H9 (cell line): ENCODE results near the gene STMN1. TPM values are rescaled to one million over a fixed set of nuclear protein-coding genes. Genes with fewer than 3 reads are reported as not detected.
A peak's percentile ranks its signal among the peaks of the same experiment; 100 is the strongest.

ENCODE experiments used
- DNase-seq: peaks from one replicate; pipeline ENCODE4 v3.0.0-alpha.2; 2017
- H2AFZ ChIP-seq: one replicate; pipeline ENCODE4 v1.6.1; 2013; ENCODE audit warnings: mild to moderate bottlenecking, low read length, control low read depth, moderate library complexity
- H2AK5ac ChIP-seq: 2 replicates; pipeline ENCODE4 v1.6.1; 2013; ENCODE audit warnings: low read length, control low read depth, mixed read lengths; ENCODE audit not compliant: insufficient read length
- H2BK120ac ChIP-seq: one replicate; pipeline ENCODE4 v1.6.1; 2013; ENCODE audit warnings: low read depth, mild to moderate bottlenecking, low read length, control low read depth, inconsistent platforms; ENCODE audit not compliant: poor library complexity, severe bottlenecking
- H2BK12ac ChIP-seq: 2 replicates; pipeline ENCODE4 v1.6.1; 2013; ENCODE audit warnings: low read length, control low read depth, mixed read lengths, low read depth; ENCODE audit not compliant: insufficient read length
- H2BK15ac ChIP-seq: 2 replicates; pipeline ENCODE4 v1.6.1; 2013; ENCODE audit warnings: low read depth, low read length, control low read depth
- H2BK20ac ChIP-seq: one replicate; pipeline ENCODE4 v1.6.1; 2013; ENCODE audit warnings: low read depth, mild to moderate bottlenecking, low read length, control low read depth, inconsistent platforms; ENCODE audit not compliant: poor library complexity, severe bottlenecking
- H2BK5ac ChIP-seq: 2 replicates; pipeline ENCODE4 v1.6.1; 2013; ENCODE audit warnings: low read length, control low read depth, mixed read lengths; ENCODE audit not compliant: insufficient read length
- H3K14ac ChIP-seq: 2 replicates; pipeline ENCODE4 v1.6.1; 2013; ENCODE audit warnings: low read length, control low read depth; ENCODE audit not compliant: insufficient read depth
- H3K18ac ChIP-seq: 2 replicates; pipeline ENCODE4 v1.6.1; 2013; ENCODE audit warnings: low read depth, mild to moderate bottlenecking, mixed read lengths, low read length, control low read depth; ENCODE audit not compliant: insufficient read length
- H3K23ac ChIP-seq: 2 replicates; pipeline ENCODE4 v1.6.1; 2013; ENCODE audit warnings: low read length, control low read depth, mixed read lengths, low read depth; ENCODE audit not compliant: insufficient read length
- H3K23me2 ChIP-seq: 2 replicates; pipeline ENCODE4 v1.6.1; 2013; ENCODE audit warnings: low read depth, mild to moderate bottlenecking, mixed read lengths, low read length, control low read depth; ENCODE audit not compliant: insufficient read length, poor library complexity, severe bottlenecking
- H3K27ac ChIP-seq: 2 replicates; pipeline ENCODE4 v1.5.1; 2013; ENCODE audit warnings: low read length, control low read depth, mixed read lengths, low read depth; ENCODE audit not compliant: insufficient read length
- H3K27me3 ChIP-seq: 2 replicates; pipeline ENCODE4 v1.6.1; 2013; ENCODE audit warnings: low read length, control low read depth, inconsistent platforms; ENCODE audit not compliant: insufficient read depth
- H3K4ac ChIP-seq: 2 replicates; pipeline ENCODE4 v1.6.1; 2013; ENCODE audit warnings: low read depth, mild to moderate bottlenecking, control low read depth, inconsistent platforms, low read length, moderate library complexity
- H3K4me1 ChIP-seq: 2 replicates; pipeline ENCODE4 v1.6.1; 2013; ENCODE audit warnings: low read length, control low read depth, inconsistent platforms; ENCODE audit not compliant: insufficient read depth
- H3K4me2 ChIP-seq: 2 replicates; pipeline ENCODE4 v1.6.1; 2013; ENCODE audit warnings: low read length, control low read depth, mixed read lengths; ENCODE audit not compliant: insufficient read length, insufficient read depth
- H3K56ac ChIP-seq: 2 replicates; pipeline ENCODE4 v1.6.1; 2013; ENCODE audit warnings: low read depth, mild to moderate bottlenecking, mixed read lengths, low read length, control low read depth; ENCODE audit not compliant: insufficient read length
- H3K79me1 ChIP-seq: 2 replicates; pipeline ENCODE4 v1.6.1; 2013; ENCODE audit warnings: low read depth, mild to moderate bottlenecking, moderate library complexity, low read length, control low read depth, inconsistent platforms; ENCODE audit not compliant: insufficient read depth, poor library complexity, severe bottlenecking
- H3K79me2 ChIP-seq: 2 replicates; pipeline ENCODE4 v1.6.1; 2013; ENCODE audit warnings: low read length, control low read depth, inconsistent platforms; ENCODE audit not compliant: insufficient read depth
- H3K9ac ChIP-seq: 2 replicates; pipeline ENCODE4 v1.6.1; 2013; ENCODE audit warnings: low read length, control low read depth, mixed read lengths; ENCODE audit not compliant: insufficient read length; ENCODE audit errors: extremely low read depth
- H3K9me3 ChIP-seq: one replicate; pipeline ENCODE4 v1.6.1; 2013; ENCODE audit warnings: low read depth, low read length, inconsistent platforms; ENCODE audit not compliant: control insufficient read depth
- H3T11ph ChIP-seq: one replicate; pipeline ENCODE4 v1.6.1; 2013; ENCODE audit warnings: mild to moderate bottlenecking, low read length, control low read depth, inconsistent platforms
- H4K20me1 ChIP-seq: one replicate; pipeline ENCODE4 v1.6.1; 2013; ENCODE audit not compliant: control insufficient read depth, insufficient read length, insufficient read depth
- H4K5ac ChIP-seq: 2 replicates; pipeline ENCODE4 v1.6.1; 2013; ENCODE audit warnings: low read depth, mild to moderate bottlenecking, mixed read lengths, low read length, control low read depth; ENCODE audit not compliant: insufficient read length
- H4K8ac ChIP-seq: replicated peaks from 2 replicates; pipeline ENCODE4 v1.6.1; 2013; ENCODE audit warnings: low read length, control low read depth, mixed read lengths, low read depth; ENCODE audit not compliant: insufficient read length
- H4K91ac ChIP-seq: 2 replicates; pipeline ENCODE4 v1.6.1; 2013; ENCODE audit warnings: low read depth, mild to moderate bottlenecking, moderate library complexity, mixed read lengths, low read length, control low read depth; ENCODE audit not compliant: insufficient read length
- H3K27ac Mint-ChIP-seq, 3 experiments: 2 replicates in 2 of 3; 3 replicates in 1 of 3; pipeline ENCODE4 v1.8.0; 2020 to 2021; ENCODE audit warnings: mixed read lengths in 3 of 3, mild to moderate bottlenecking in 1 of 3, moderate library complexity in 1 of 3
- H3K27me3 Mint-ChIP-seq: 2 replicates; pipeline ENCODE4 v1.8.0; 2021; ENCODE audit warnings: low read depth, mild to moderate bottlenecking, moderate library complexity, mixed read lengths
- H3K36me3 Mint-ChIP-seq, 3 experiments: 2 replicates in 2 of 3; 3 replicates in 1 of 3; pipeline ENCODE4 v1.8.0; 2020 to 2021; ENCODE audit warnings: low read depth in 3 of 3, mixed read lengths in 3 of 3; ENCODE audit not compliant: insufficient read depth in 1 of 3
- H3K4me1 Mint-ChIP-seq, 2 experiments: 2 replicates each; pipeline ENCODE4 v1.8.0; 2020; ENCODE audit warnings: mixed read lengths in 2 of 2
- H3K4me3 Mint-ChIP-seq, 2 experiments: 2 replicates in 1 of 2; 3 replicates in 1 of 2; pipeline ENCODE4 v1.8.0; 2020 to 2021; ENCODE audit warnings: mild to moderate bottlenecking in 2 of 2, mixed read lengths in 2 of 2, moderate library complexity in 1 of 2
- H3K9me3 Mint-ChIP-seq, 2 experiments: 2 replicates in 1 of 2; 3 replicates in 1 of 2; pipeline ENCODE4 v1.8.0; 2020; ENCODE audit warnings: mild to moderate bottlenecking in 2 of 2, mixed read lengths in 2 of 2, moderate library complexity in 1 of 2
- CTCF ChIP-seq: fragments of 200-600 bp; sonication (generic); conservative IDR thresholded peaks from 3 replicates; pipeline ENCODE4 v1.8.0; 2021; ENCODE audit warnings: antibody characterized with exemption, mild to moderate bottlenecking
- WGBS: extraction: QIAGEN DNeasy Blood & Tissue Kit; methylation state at CpG from one replicate; pipeline ENCODE4 v1.1.7; 2013; ENCODE audit warnings: missing lambda C conversion rate, low lambda C conversion rate, mixed read lengths; ENCODE audit not compliant: insufficient read length; ENCODE audit errors: extremely low coverage; 5-methylcytosine and 5-hydroxymethylcytosine counted together
- total RNA-seq: library from RNA; stranded (reverse); gene quantifications from 2 replicates; pipeline ENCODE4 v1.2.1, GENCODE V29; 2021

The STMN1 gene
- total RNA-seq, 1 experiment from 2014 or later, result 500 TPM

GRCh38 chr1:25917996-25918395 is 11.8 kb upstream of the STMN1 start:
- Histone ChIP-seq H3K18ac (no peak overlapping the region), H3K4me1 (peaks cover 2% of the 10 kb centered on the region; the same call in 1 of the 2 replicates), H2BK12ac (no peak overlapping the region), H3K9ac (no peak overlapping the region), H3K56ac (no peak overlapping the region), H2AFZ (no peak overlapping the region), H3K9me3 (no peaks in the 10 kb centered on the region), H2BK20ac (no peak overlapping the region), H3K4me2 (no peak overlapping the region), H4K20me1 (no peaks in the 10 kb centered on the region), H3K23ac (no peak overlapping the region), H2BK120ac (no peak overlapping the region), H2AK5ac (no peak overlapping the region), H3K79me2 (no peaks in the 10 kb centered on the region), H3T11ph (no peak overlapping the region), H4K91ac (no peak overlapping the region), H2BK5ac (no peak overlapping the region), H4K8ac (no peak overlapping the region), H3K27me3 (no peaks in the 10 kb centered on the region), H3K27ac (no peak overlapping the region), H3K79me1 (no peaks in the 10 kb centered on the region), H4K5ac (no peak overlapping the region), H3K23me2 (peaks cover 14% of the 10 kb centered on the region), H3K14ac (no peak overlapping the region), H2BK15ac (no peak overlapping the region), H3K4ac (no peak overlapping the region)
- Mint-ChIP-seq H3K9me3 (no peaks in the 10 kb centered on the region), H3K36me3 (no peaks in the 10 kb centered on the region), H3K27me3 (peaks cover 20% of the 10 kb centered on the region), H3K4me3 (peak overlapping the region in 1 of 2 experiments; percentile 53; a peak in 1 of 5 replicates), H3K4me1 (peaks cover 18 to 23% of the 10 kb centered on the region in 2 experiments), H3K27ac (peak overlapping the region in 1 of 3 experiments; percentile 24; a peak in 2 of 7 replicates)
- no CpG with 5 or more reads among the region's 5 CpGs for WGBS
- no peak for DNase-seq
- no peak for TF ChIP-seq CTCF
